DOHH2 (cell line): ENCODE data around the gene GSTT2.

Experiments used
- H3F3A ChIP-seq: fragments of 200-600 bp; sonication (generic), shearing (Covaris generic); 2 replicates; pipeline ENCODE4 v1.6.0; 2016; ENCODE audit warnings: antibody characterized with exemption, mild to moderate bottlenecking; ENCODE audit not compliant: control insufficient read depth, insufficient read depth
- H3K27ac ChIP-seq: fragments of 200-600 bp; sonication (generic); 2 replicates; pipeline ENCODE4 v1.5.1; 2014; ENCODE audit warnings: low read depth, mild to moderate bottlenecking, low read length, moderate library complexity
- H3K27me3 ChIP-seq: fragments of 200-600 bp; sonication (generic); 2 replicates; pipeline ENCODE4 v1.6.1; 2014; ENCODE audit warnings: mild to moderate bottlenecking, low read length, mixed read lengths; ENCODE audit not compliant: control insufficient read depth
- H3K36me3 ChIP-seq: fragments of 200-600 bp; sonication (generic); 2 replicates; pipeline ENCODE4 v1.6.1; 2014; ENCODE audit warnings: mild to moderate bottlenecking, low read length, moderate library complexity, mixed read lengths; ENCODE audit not compliant: control insufficient read depth
- H3K4me1 ChIP-seq: fragments of 200-600 bp; sonication (generic); 2 replicates; pipeline ENCODE4 v1.6.1; 2014; ENCODE audit warnings: mild to moderate bottlenecking, low read length, mixed read lengths; ENCODE audit not compliant: control insufficient read depth
- H3K4me2 ChIP-seq: fragments of 200-600 bp; sonication (generic); 2 replicates; pipeline ENCODE4 v1.6.0; 2014; ENCODE audit warnings: mild to moderate bottlenecking, low read length, moderate library complexity
- H3K4me3 ChIP-seq: fragments of 200-600 bp; sonication (generic); 2 replicates; pipeline ENCODE4 v1.5.1; 2014; ENCODE audit warnings: mild to moderate bottlenecking, low read length, mixed read lengths
- H3K79me2 ChIP-seq: fragments of 200-600 bp; sonication (generic); 2 replicates; pipeline ENCODE4 v1.6.1; 2014; ENCODE audit warnings: mild to moderate bottlenecking, low read length, mixed read lengths; ENCODE audit not compliant: control insufficient read depth
- H3K9me2 ChIP-seq: fragments of 200-600 bp; sonication (generic); replicated peaks from 2 replicates; pipeline ENCODE4 v1.6.1; 2014; ENCODE audit warnings: mild to moderate bottlenecking, low read length, mixed read lengths; ENCODE audit not compliant: control insufficient read depth
- H3K9me3 ChIP-seq: fragments of 200-600 bp; sonication (generic); 2 replicates; pipeline ENCODE4 v1.6.1; 2014; ENCODE audit warnings: antibody characterized with exemption, low read length, mixed read lengths; ENCODE audit not compliant: control insufficient read depth, insufficient read depth
- H4K20me1 ChIP-seq: fragments of 200-600 bp; sonication (generic); 2 replicates; pipeline ENCODE4 v1.6.0; 2014; ENCODE audit warnings: low read depth, mild to moderate bottlenecking, antibody characterized with exemption, low read length, moderate library complexity; ENCODE audit not compliant: control insufficient read depth, insufficient read depth
- CTCF ChIP-seq: fragments of 200-600 bp; sonication (generic); IDR thresholded peaks from one replicate; pipeline ENCODE4 v1.5.1; 2014; ENCODE audit warnings: antibody characterized with exemption, mild to moderate bottlenecking, low read depth, low read length; ENCODE audit not compliant: poor library complexity, severe bottlenecking
- EZH2phosphoT487 ChIP-seq: fragments of 200-600 bp; sonication (generic); IDR thresholded peaks from 2 replicates; pipeline ENCODE4 v1.6.1; 2017; ENCODE audit warnings: borderline replicate concordance, mild to moderate bottlenecking, antibody characterized with exemption, low read length, moderate library complexity, mixed read lengths

GSTT2 gene

DNA sequence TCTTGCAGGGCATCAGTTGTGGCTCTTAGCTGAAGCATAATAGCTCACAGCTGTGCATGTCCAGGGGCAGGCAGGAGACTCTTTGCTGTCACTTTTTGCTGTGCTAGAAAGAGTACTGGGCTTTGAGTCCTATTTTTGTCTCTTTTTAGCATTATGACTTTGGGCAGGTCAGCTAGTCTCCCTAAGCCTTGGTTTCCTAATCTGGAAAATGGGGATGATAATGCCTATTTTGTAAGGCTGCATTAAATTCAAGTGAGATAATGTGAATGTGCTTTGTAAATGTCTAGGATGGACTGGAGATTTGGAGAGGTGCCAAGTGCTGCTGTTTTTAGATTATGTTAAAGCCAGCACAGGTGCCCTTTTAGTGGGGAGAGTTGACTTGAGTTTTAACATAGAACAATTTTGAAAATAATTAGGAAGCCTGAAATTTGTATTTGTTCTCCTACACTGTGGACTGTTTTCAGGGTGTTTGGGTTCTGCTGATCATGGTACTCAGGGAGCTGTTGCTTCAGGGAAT, 50.3 kb downstream of the GSTT2 start:
- Histone ChIP-seq H3K79me2 (peaks cover 91% of the 10 kb centered on the region), H3K27ac (no peak overlapping the region), H3K27me3 (no peaks in the 10 kb centered on the region), H3K36me3 (peaks cover 5% of the 10 kb centered on the region; the same call in 1 of the 2 replicates), H3K4me1 (peaks cover 36% of the 10 kb centered on the region), H3K4me2 (peak overlapping the region; percentile 18), H3K9me2 (no peaks in the 10 kb centered on the region), H3K9me3 (no peaks in the 10 kb centered on the region), H3K4me3 (no peak overlapping the region), H3F3A (no peaks in the 10 kb centered on the region), H4K20me1 (peaks cover 11% of the 10 kb centered on the region; the same call in 1 of the 2 replicates)
- TF ChIP-seq EZH2phosphoT487 (no peak), CTCF (no peak)
